ENCODE measurements around the gene OTULIN.

GRCh38 chr5:14684757-14685156, 20.2 kb downstream of the OTULIN start:
- no peak for TF ChIP-seq POLR2A (IDR thresholded peaks at IDR 0.05; ENCODE audit: extremely low read depth, insufficient read length)
- TF ChIP-seq, protein P1, sequence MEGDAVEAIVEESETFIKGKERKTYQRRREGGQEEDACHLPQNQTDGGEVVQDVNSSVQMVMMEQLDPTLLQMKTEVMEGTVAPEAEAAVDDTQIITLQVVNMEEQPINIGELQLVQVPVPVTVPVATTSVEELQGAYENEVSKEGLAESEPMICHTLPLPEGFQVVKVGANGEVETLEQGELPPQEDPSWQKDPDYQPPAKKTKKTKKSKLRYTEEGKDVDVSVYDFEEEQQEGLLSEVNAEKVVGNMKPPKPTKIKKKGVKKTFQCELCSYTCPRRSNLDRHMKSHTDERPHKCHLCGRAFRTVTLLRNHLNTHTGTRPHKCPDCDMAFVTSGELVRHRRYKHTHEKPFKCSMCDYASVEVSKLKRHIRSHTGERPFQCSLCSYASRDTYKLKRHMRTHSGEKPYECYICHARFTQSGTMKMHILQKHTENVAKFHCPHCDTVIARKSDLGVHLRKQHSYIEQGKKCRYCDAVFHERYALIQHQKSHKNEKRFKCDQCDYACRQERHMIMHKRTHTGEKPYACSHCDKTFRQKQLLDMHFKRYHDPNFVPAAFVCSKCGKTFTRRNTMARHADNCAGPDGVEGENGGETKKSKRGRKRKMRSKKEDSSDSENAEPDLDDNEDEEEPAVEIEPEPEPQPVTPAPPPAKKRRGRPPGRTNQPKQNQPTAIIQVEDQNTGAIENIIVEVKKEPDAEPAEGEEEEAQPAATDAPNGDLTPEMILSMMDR (IDR thresholded peaks at IDR 0.05; ENCODE audit: low read depth, low read length): no peak
- no peak for TF ChIP-seq MAX (IDR thresholded peaks at IDR 0.05; ENCODE audit: low read depth, low read length)
